HepG2 (cell line): ENCODE results near the gene ZNF621. TPM values are rescaled to one million over a fixed set of nuclear protein-coding genes. Genes with fewer than 3 reads are reported as not detected.

ENCODE experiments used
- AGO2 ChIP-seq: fragments of 200-400 bp; formaldehyde crosslinking; optimal IDR thresholded peaks from 2 replicates; pipeline ENCODE3; 2017; ENCODE audit warnings: mild to moderate bottlenecking, low read depth, low read length, moderate library complexity
- ARID4A ChIP-seq: sonication (generic); formaldehyde crosslinking; IDR thresholded peaks from 2 replicates; pipeline ENCODE4 v1.5.0; 2020; ENCODE audit warnings: mild to moderate bottlenecking, missing genetic modification reagents, borderline replicate concordance
- E2F1 ChIP-seq: sonication (generic); formaldehyde crosslinking; IDR thresholded peaks from 2 replicates; pipeline ENCODE4 v1.5.0; 2020; ENCODE audit warnings: missing genetic modification reagents
- HOXA3 ChIP-seq: sonication (generic); formaldehyde crosslinking; IDR thresholded peaks from 2 replicates; pipeline ENCODE4 v1.5.0; 2020; ENCODE audit warnings: missing genetic modification reagents
- KAT8 ChIP-seq: IDR thresholded peaks from 2 replicates; pipeline ENCODE4 v1.6.1; 2016; ENCODE audit warnings: missing genetic modification reagents, missing compliant biosample characterization
- PAF1 ChIP-seq: IDR thresholded peaks from 2 replicates; pipeline ENCODE4 v1.6.1; 2016; ENCODE audit warnings: missing genetic modification reagents, missing compliant biosample characterization
- POGZ ChIP-seq: sonication (generic); formaldehyde crosslinking; IDR thresholded peaks from 2 replicates; pipeline ENCODE4 v1.4.0; 2020; ENCODE audit warnings: mild to moderate bottlenecking, missing genetic modification reagents
- RAD21 ChIP-seq: fragments of 450-650 bp; formaldehyde crosslinking; IDR thresholded peaks from 2 replicates; pipeline ENCODE4 v1.5.0; 2020; ENCODE audit warnings: mild to moderate bottlenecking
- RBFOX2 ChIP-seq: fragments of 200-400 bp; formaldehyde crosslinking; IDR thresholded peaks from 2 replicates; pipeline ENCODE4 v1.6.1; 2017; ENCODE audit warnings: low read depth, mild to moderate bottlenecking, low read length
- SIN3A ChIP-seq: IDR thresholded peaks from 2 replicates; pipeline ENCODE4 v1.6.1; 2011; ENCODE audit warnings: low read depth, mild to moderate bottlenecking, control low read depth, low read length, borderline replicate concordance
- TAF1 ChIP-seq: sonication (generic); formaldehyde crosslinking; IDR thresholded peaks from 2 replicates; pipeline ENCODE4 v1.4.0; 2020; ENCODE audit warnings: missing genetic modification reagents
- TGIF2 ChIP-seq: IDR thresholded peaks from 2 replicates; pipeline ENCODE4 v1.6.1; 2016; ENCODE audit warnings: control low read depth, missing compliant biosample characterization
- ZBTB42 ChIP-seq: sonication (generic); formaldehyde crosslinking; IDR thresholded peaks from 2 replicates; pipeline ENCODE4 v1.5.0; 2020; ENCODE audit warnings: mild to moderate bottlenecking, missing genetic modification reagents
- ZFP36L2 ChIP-seq: sonication (generic); formaldehyde crosslinking; IDR thresholded peaks from 2 replicates; pipeline ENCODE4 v1.4.0; 2020; ENCODE audit warnings: missing genetic modification reagents
- ZFP41 ChIP-seq: sonication (generic); formaldehyde crosslinking; IDR thresholded peaks from 2 replicates; pipeline ENCODE4 v1.4.0; 2020; ENCODE audit warnings: mild to moderate bottlenecking, missing genetic modification reagents, borderline replicate concordance
- ZFP62 ChIP-seq: sonication (generic); formaldehyde crosslinking; IDR thresholded peaks from 2 replicates; pipeline ENCODE4 v1.4.0; 2020; ENCODE audit warnings: missing genetic modification reagents
- ZNF350 ChIP-seq: sonication (generic); formaldehyde crosslinking; IDR thresholded peaks from 2 replicates; pipeline ENCODE4 v1.4.0; 2020; ENCODE audit warnings: mild to moderate bottlenecking, low read depth, missing genetic modification reagents, borderline replicate concordance
- ZNF563 ChIP-seq: sonication (generic); formaldehyde crosslinking; IDR thresholded peaks from 2 replicates; pipeline ENCODE4 v1.8.0; 2022; ENCODE audit warnings: mild to moderate bottlenecking, moderate library complexity, missing genetic modification reagents
- ZNF792 ChIP-seq: IDR thresholded peaks from 2 replicates; pipeline ENCODE4 v1.6.1; 2016
- polyA plus RNA-seq, 8 experiments: library from polyadenylated mRNA; depleted of rRNA in 3 of 8; stranded (reverse) in 7 of 8; unstranded in 1 of 8; fragments of >200 nt; fragmentation: Illumina TruSeq in 4 of 8; extraction: Trizol in 4 of 8; gene quantifications; 2 replicates each; pipeline versions ENCODE4 v1.2.1 to v1.2.3, GENCODE V29; 2011 to 2016; ENCODE audit warnings: low read depth in 4 of 8, missing spikeins in 1 of 8, mixed read lengths in 1 of 8; ENCODE audit not compliant: insufficient read depth in 1 of 8
- total RNA-seq, 5 experiments: library from RNA; depleted of rRNA; stranded (reverse); fragments of >200 nt; fragmentation: Illumina TruSeq; extraction: Trizol; gene quantifications; 2 replicates each; pipeline ENCODE4 v1.2.3, GENCODE V29; 2016; ENCODE audit warnings: low read depth in 1 of 5
- TF ChIP-seq, protein P1 (sequence below): sonication (generic); formaldehyde crosslinking; IDR thresholded peaks from 2 replicates; pipeline ENCODE4 v1.5.1; 2020; ENCODE audit warnings: missing genetic modification reagents, mild to moderate bottlenecking, borderline replicate concordance
- TF ChIP-seq, protein P2 (sequence below): sonication (generic); formaldehyde crosslinking; IDR thresholded peaks from 2 replicates; pipeline ENCODE4 v1.8.0; 2022; ENCODE audit warnings: low read depth, missing genetic modification reagents

ZNF621 gene
- total and polyA plus RNA-seq, 2 of the 13 experiments (the other 11 are each of a cell fraction or from before 2014, with no cell fraction given), result 13.2 to 14.9 TPM

DNA sequence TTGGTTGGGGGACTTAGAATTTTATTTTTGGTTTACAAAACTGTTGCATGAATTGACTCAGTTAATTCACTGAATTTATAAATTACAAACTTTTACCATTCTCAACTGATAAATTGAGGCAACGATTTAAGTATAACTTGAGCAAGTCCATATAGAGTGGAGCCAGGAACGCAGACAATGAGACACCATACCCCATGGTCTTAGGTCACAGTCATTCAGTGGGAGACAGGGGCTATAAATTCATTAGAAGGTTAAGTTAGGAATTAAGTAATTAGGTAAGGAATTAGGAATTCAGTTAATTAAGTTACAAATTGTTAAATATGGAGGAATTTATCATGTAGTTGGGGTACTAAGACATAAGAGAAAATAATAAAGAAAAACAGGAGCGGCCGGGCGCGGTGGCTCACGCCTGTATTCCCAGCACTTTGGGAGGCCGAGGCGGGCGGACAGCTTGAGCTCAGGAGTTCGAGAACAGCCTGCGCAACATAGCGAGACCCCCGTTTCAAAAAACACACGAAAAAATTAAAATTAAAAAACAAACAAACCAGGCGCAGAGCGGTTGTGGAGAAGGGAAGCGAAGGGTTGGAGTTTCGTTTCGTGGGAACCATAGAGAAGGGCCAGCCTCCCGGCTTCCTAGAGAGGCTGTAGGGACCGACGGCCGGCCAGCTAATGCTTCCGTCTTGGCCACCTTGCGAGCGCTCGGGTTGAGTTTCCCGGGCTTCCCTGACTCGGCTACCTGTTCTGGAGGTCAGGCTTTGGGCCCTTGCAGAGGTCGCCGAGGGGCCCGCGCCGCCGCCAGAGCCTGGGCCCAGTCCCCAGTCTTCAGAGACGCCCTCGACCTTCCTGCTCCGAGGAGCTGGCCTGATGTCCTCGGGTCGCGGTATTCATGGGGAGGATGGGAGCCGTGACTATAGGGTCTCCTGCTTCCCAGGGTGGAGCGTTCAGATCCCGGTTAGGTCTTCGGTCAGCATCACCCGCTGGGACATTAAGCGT, 48.0 kb upstream of the ZNF621 start, which contains the start of gene ZNF619 (continued):
- TF ChIP-seq, protein P1, sequence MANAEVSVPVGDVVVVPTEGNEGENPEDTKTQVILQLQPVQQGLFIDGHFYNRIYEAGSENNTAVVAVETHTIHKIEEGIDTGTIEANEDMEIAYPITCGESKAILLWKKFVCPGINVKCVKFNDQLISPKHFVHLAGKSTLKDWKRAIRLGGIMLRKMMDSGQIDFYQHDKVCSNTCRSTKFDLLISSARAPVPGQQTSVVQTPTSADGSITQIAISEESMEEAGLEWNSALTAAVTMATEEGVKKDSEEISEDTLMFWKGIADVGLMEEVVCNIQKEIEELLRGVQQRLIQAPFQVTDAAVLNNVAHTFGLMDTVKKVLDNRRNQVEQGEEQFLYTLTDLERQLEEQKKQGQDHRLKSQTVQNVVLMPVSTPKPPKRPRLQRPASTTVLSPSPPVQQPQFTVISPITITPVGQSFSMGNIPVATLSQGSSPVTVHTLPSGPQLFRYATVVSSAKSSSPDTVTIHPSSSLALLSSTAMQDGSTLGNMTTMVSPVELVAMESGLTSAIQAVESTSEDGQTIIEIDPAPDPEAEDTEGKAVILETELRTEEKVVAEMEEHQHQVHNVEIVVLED (CRISPR knock-in tag), result peak; percentile 56; the same call in 1 of the 2 replicates
- TF ChIP-seq KAT8 (peak; percentile 83), RBFOX2 (peak; percentile 78), POGZ (CRISPR knock-in tag) (no peak), ARID4A (CRISPR knock-in tag) (peak; percentile 38; the same call in 1 of the 2 replicates), ZNF792 (CRISPR knock-in tag) (no peak), AGO2 (peak; percentile 30), ZFP36L2 (CRISPR knock-in tag) (no peak), TGIF2 (no peak), ZFP62 (CRISPR knock-in tag) (no peak), ZFP41 (CRISPR knock-in tag) (no peak), TAF1 (CRISPR knock-in tag) (peak; percentile 51; the same call in 1 of the 2 replicates), ZBTB42 (CRISPR knock-in tag) (0 out of 2 replicates have a peak, but pooled peaks have one; percentile 31), RAD21 (peak; percentile 29; the same call in 1 of the 2 replicates), SIN3A (no peak), ZNF350 (CRISPR knock-in tag) (0 out of 2 replicates have a peak, but pooled peaks have one; percentile 59), ZNF563 (CRISPR knock-in tag) (0 out of 2 replicates have a peak, but pooled peaks have one; percentile 22), E2F1 (CRISPR knock-in tag) (0 out of 2 replicates have a peak, but pooled peaks have one; percentile 34), HOXA3 (CRISPR knock-in tag) (peak; percentile 59; the same call in 1 of the 2 replicates), PAF1 (no peak)
- TF ChIP-seq, protein P2, sequence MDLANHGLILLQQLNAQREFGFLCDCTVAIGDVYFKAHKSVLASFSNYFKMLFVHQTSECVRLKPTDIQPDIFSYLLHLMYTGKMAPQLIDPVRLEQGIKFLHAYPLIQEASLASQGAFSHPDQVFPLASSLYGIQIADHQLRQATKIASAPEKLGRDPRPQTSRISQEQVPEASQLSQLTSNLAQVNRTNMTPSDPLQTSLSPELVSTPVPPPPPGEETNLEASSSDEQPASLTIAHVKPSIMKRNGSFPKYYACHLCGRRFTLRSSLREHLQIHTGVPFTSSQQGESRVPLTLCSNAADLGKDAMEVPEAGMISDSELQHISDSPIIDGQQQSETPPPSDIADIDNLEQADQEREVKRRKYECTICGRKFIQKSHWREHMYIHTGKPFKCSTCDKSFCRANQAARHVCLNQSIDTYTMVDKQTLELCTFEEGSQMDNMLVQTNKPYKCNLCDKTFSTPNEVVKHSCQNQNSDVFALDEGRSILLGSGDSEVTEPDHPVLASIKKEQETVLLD, result no peak
